HEK293 (cell line): Measurements from ENCODE around the gene LMO2.

Experiments used
- CTCF ChIA-PET: fragments of 350-600 bp; formaldehyde crosslinking; extraction: SDS; loops from one replicate; lab custom pipeline; 2021; ENCODE audit warnings: antibody characterized with exemption; lab: Yijun Ruan, JAX
- POLR2A ChIA-PET: fragments of 300-600 bp; formaldehyde crosslinking; extraction: SDS; loops from one replicate; lab custom pipeline; 2020; ENCODE audit warnings: antibody characterized with exemption, inconsistent platforms; lab: Yijun Ruan, JAX
- H3K27ac ChIP-seq: fragments of 200-500 bp; sonication (Bioruptor generic); 2 replicates; pipeline ENCODE4 v1.5.1; 2014; ENCODE audit warnings: low read depth, low read length, control low read depth, inconsistent platforms; ENCODE audit errors: extremely low read depth
- H3K36me3 ChIP-seq, 2 experiments: fragments of 200-500 bp in 1 of 2; sonication (Bioruptor generic) in 1 of 2; 1 replicate in 1 of 2; 2 replicates in 1 of 2; pipeline ENCODE4 v1.5.1; 2014 to 2017; ENCODE audit warnings: inconsistent platforms in 2 of 2, low read length in 2 of 2; ENCODE audit not compliant: control insufficient read depth in 2 of 2, insufficient read depth in 1 of 2
- H3K4me1 ChIP-seq: fragments of 200-500 bp; sonication (Bioruptor generic); 2 replicates; pipeline ENCODE4 v1.5.1; 2014; ENCODE audit warnings: mild to moderate bottlenecking, low read length, inconsistent platforms; ENCODE audit not compliant: control insufficient read depth, insufficient read depth
- H3K4me3 ChIP-seq: 2 replicates; pipeline ENCODE4 v1.5.1; 2011; ENCODE audit warnings: low read depth, mild to moderate bottlenecking, control low read depth, low read length, moderate library complexity
- H3K9me3 ChIP-seq: fragments of 200-500 bp; sonication (Bioruptor generic); 2 replicates; pipeline ENCODE4 v1.5.1; 2014; ENCODE audit warnings: low read depth, low read length, inconsistent platforms; ENCODE audit not compliant: control insufficient read depth, insufficient read depth
- HIC1 ChIP-seq: fragments of 450-650 bp; formaldehyde crosslinking; IDR thresholded peaks from 2 replicates; pipeline ENCODE4 v1.5.1; 2016; ENCODE audit warnings: missing biosample characterization, missing genetic modification characterization
- SP2 ChIP-seq: fragments of 450-650 bp; formaldehyde crosslinking; IDR thresholded peaks from 2 replicates; pipeline ENCODE4 v1.5.1; 2016; ENCODE audit warnings: missing biosample characterization, missing genetic modification characterization
- WT1 ChIP-seq: fragments of 450-650 bp; formaldehyde crosslinking; IDR thresholded peaks from 2 replicates; pipeline ENCODE4 v1.5.1; 2016; ENCODE audit warnings: missing biosample characterization, missing genetic modification characterization
- ZBTB10 ChIP-seq: fragments of 450-650 bp; formaldehyde crosslinking; IDR thresholded peaks from 2 replicates; pipeline ENCODE4 v1.5.1; 2016; ENCODE audit warnings: missing biosample characterization, missing genetic modification characterization
- ZFHX2 ChIP-seq: fragments of 450-650 bp; formaldehyde crosslinking; conservative IDR thresholded peaks from 2 replicates; pipeline ENCODE4 v1.5.1; 2016; ENCODE audit warnings: missing biosample characterization, missing genetic modification characterization
- ZFP69B ChIP-seq: fragments of 450-650 bp; formaldehyde crosslinking; IDR thresholded peaks from 2 replicates; pipeline ENCODE4 v1.5.1; 2016; ENCODE audit warnings: missing biosample characterization, missing genetic modification characterization
- ZNF16 ChIP-seq: fragments of 450-650 bp; formaldehyde crosslinking; IDR thresholded peaks from 2 replicates; pipeline ENCODE4 v1.5.1; 2016; ENCODE audit warnings: low read depth, missing biosample characterization, missing genetic modification characterization
- ZNF19 ChIP-seq: fragments of 450-650 bp; formaldehyde crosslinking; IDR thresholded peaks from 2 replicates; pipeline ENCODE4; 2016; ENCODE audit warnings: missing biosample characterization, missing genetic modification characterization, low read depth
- ZNF211 ChIP-seq: fragments of 450-650 bp; formaldehyde crosslinking; IDR thresholded peaks from 2 replicates; pipeline ENCODE4 v1.5.1; 2016; ENCODE audit warnings: low read depth, missing biosample characterization, missing genetic modification characterization
- ZNF223 ChIP-seq: fragments of 450-650 bp; formaldehyde crosslinking; IDR thresholded peaks from 2 replicates; pipeline ENCODE4 v1.5.1; 2016; ENCODE audit warnings: missing biosample characterization, missing genetic modification characterization
- ZNF292 ChIP-seq: fragments of 450-650 bp; formaldehyde crosslinking; IDR thresholded peaks from 2 replicates; pipeline ENCODE4 v1.5.1; 2016; ENCODE audit warnings: low read depth, missing biosample characterization, missing genetic modification characterization, borderline replicate concordance
- ZNF311 ChIP-seq: fragments of 450-650 bp; formaldehyde crosslinking; IDR thresholded peaks from 2 replicates; pipeline ENCODE4 v1.5.1; 2017; ENCODE audit warnings: missing biosample characterization, missing genetic modification characterization, borderline replicate concordance
- ZNF354C ChIP-seq: fragments of 450-650 bp; formaldehyde crosslinking; IDR thresholded peaks from 2 replicates; pipeline ENCODE4 v1.5.1; 2016; ENCODE audit warnings: missing biosample characterization, missing genetic modification characterization, low read depth, borderline replicate concordance
- ZNF394 ChIP-seq: fragments of 450-650 bp; formaldehyde crosslinking; IDR thresholded peaks from 2 replicates; pipeline ENCODE4 v1.5.1; 2016; ENCODE audit warnings: missing biosample characterization, missing genetic modification characterization, mild to moderate bottlenecking, moderate library complexity, borderline replicate concordance
- ZNF513 ChIP-seq: fragments of 450-650 bp; IDR thresholded peaks from 2 replicates; pipeline ENCODE4 v1.5.1; 2018; ENCODE audit warnings: missing biosample characterization, missing genetic modification characterization
- ZNF560 ChIP-seq: fragments of 450-650 bp; formaldehyde crosslinking; IDR thresholded peaks from 2 replicates; pipeline ENCODE4 v1.5.1; 2017; ENCODE audit warnings: missing biosample characterization, missing genetic modification characterization, borderline replicate concordance
- ZNF571 ChIP-seq: fragments of 450-650 bp; formaldehyde crosslinking; IDR thresholded peaks from 2 replicates; pipeline ENCODE4 v1.5.0; 2017; ENCODE audit warnings: missing biosample characterization, missing genetic modification characterization
- ZNF785 ChIP-seq: fragments of 450-650 bp; formaldehyde crosslinking; IDR thresholded peaks from 2 replicates; pipeline ENCODE4 v1.5.1; 2016; ENCODE audit warnings: missing biosample characterization, missing genetic modification characterization
- ZNF792 ChIP-seq: fragments of 450-650 bp; formaldehyde crosslinking; IDR thresholded peaks from 2 replicates; pipeline ENCODE4 v1.5.1; 2016; ENCODE audit warnings: missing biosample characterization, missing genetic modification characterization
- TF ChIP-seq, protein P1 (sequence below): fragments of 450-650 bp; formaldehyde crosslinking; IDR thresholded peaks from 2 replicates; pipeline ENCODE4 v1.5.1; 2016; ENCODE audit warnings: missing biosample characterization, missing genetic modification characterization
- TF ChIP-seq, protein P2 (sequence below): fragments of 450-650 bp; formaldehyde crosslinking; IDR thresholded peaks from 2 replicates; pipeline ENCODE4; 2016; ENCODE audit warnings: missing biosample characterization, missing genetic modification characterization
- TF ChIP-seq, protein P3 (sequence below): fragments of 450-650 bp; formaldehyde crosslinking; IDR thresholded peaks from 2 replicates; pipeline ENCODE4 v1.5.0; 2017; ENCODE audit warnings: missing biosample characterization, missing genetic modification characterization, borderline replicate concordance

The LMO2 gene

DNA sequence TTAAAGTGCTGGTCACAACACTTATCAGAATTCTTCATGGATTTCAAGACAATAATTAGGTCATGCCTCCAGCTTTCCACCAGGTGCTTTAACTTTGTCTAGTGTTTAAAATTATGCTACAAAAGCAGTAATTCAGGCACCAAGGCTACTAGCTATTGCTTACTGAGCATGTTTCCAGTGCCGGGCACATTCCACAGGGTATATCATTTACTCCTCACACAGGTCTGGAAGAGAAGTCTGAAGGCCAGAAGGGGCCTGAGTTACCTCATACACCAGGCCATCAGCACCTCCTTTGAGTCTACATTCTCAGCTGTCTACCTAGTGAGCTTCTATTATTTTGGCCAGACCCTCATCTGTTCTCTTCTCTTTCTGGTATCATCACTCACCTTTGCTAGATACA, 41.7 kb upstream of the LMO2 start (continued):
- TF ChIP-seq ZNF513 (tag by site-specific recombination) (no peak), ZNF311 (no peak), ZNF560 (tag by site-specific recombination) (no peak)

GRCh38 chr11:33932721-33933120, 40.8 kb upstream of the LMO2 start:
- no peaks in the 10 kb centered on the region for H3K9me3 ChIP-seq
- H3K27ac ChIP-seq, result no peak overlapping the region
- no peaks in the 10 kb centered on the region for H3K36me3 ChIP-seq
- TF ChIP-seq, protein P1, sequence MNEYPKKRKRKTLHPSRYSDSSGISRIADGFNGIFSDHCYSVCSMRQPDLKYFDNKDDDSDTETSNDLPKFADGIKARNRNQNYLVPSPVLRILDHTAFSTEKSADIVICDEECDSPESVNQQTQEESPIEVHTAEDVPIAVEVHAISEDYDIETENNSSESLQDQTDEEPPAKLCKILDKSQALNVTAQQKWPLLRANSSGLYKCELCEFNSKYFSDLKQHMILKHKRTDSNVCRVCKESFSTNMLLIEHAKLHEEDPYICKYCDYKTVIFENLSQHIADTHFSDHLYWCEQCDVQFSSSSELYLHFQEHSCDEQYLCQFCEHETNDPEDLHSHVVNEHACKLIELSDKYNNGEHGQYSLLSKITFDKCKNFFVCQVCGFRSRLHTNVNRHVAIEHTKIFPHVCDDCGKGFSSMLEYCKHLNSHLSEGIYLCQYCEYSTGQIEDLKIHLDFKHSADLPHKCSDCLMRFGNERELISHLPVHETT, result no peak
- TF ChIP-seq ZNF19 (tag by site-specific recombination), result no peak
- no peak for TF ChIP-seq WT1
- TF ChIP-seq ZNF571 (tag by site-specific recombination), result no peak
- TF ChIP-seq ZNF16 (tag by site-specific recombination), result no peak
- TF ChIP-seq, protein P2, sequence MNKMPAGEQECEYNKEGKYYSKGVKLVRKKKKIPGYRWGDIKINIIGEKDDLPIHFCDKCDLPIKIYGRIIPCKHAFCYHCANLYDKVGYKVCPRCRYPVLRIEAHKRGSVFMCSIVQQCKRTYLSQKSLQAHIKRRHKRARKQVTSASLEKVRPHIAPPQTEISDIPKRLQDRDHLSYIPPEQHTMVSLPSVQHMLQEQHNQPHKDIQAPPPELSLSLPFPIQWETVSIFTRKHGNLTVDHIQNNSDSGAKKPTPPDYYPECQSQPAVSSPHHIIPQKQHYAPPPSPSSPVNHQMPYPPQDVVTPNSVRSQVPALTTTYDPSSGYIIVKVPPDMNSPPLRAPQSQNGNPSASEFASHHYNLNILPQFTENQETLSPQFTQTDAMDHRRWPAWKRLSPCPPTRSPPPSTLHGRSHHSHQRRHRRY (tag by site-specific recombination), result no peak
- TF ChIP-seq ZNF354C, result no peak
- TF ChIP-seq ZNF792, result no peak
- TF ChIP-seq, protein P3, sequence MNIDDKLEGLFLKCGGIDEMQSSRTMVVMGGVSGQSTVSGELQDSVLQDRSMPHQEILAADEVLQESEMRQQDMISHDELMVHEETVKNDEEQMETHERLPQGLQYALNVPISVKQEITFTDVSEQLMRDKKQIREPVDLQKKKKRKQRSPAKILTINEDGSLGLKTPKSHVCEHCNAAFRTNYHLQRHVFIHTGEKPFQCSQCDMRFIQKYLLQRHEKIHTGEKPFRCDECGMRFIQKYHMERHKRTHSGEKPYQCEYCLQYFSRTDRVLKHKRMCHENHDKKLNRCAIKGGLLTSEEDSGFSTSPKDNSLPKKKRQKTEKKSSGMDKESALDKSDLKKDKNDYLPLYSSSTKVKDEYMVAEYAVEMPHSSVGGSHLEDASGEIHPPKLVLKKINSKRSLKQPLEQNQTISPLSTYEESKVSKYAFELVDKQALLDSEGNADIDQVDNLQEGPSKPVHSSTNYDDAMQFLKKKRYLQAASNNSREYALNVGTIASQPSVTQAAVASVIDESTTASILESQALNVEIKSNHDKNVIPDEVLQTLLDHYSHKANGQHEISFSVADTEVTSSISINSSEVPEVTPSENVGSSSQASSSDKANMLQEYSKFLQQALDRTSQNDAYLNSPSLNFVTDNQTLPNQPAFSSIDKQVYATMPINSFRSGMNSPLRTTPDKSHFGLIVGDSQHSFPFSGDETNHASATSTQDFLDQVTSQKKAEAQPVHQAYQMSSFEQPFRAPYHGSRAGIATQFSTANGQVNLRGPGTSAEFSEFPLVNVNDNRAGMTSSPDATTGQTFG, result no peak
- TF ChIP-seq ZNF211, result no peak
- TF ChIP-seq ZFHX2 (tag by site-specific recombination), result no peak
- no peak for TF ChIP-seq HIC1 (tag by site-specific recombination)
- no peak for TF ChIP-seq ZNF292 (tag by site-specific recombination)
- no peak for TF ChIP-seq ZNF223 (tag by site-specific recombination)
- no peak for TF ChIP-seq ZBTB10 (tag by site-specific recombination)
- TF ChIP-seq ZNF785 (tag by site-specific recombination), result no peak
- no peak for TF ChIP-seq ZNF394
- TF ChIP-seq ZFP69B (tag by site-specific recombination), result no peak
- TF ChIP-seq SP2 (tag by site-specific recombination), result no peak
- TF ChIP-seq, all 188 proteins: peak for 0
- CTCF ChIA-PET, result no interaction called here
- Histone ChIP-seq H3K4me1 (no peaks in the 10 kb centered on the region), H3K4me3 (no peak overlapping the region)
- POLR2A ChIA-PET, result no interaction called here
